ENCODE results near the gene ZNF569. TPM values are rescaled to one million over a fixed set of nuclear protein-coding genes. Genes with fewer than 3 reads are reported as not detected.

The ZNF569 gene
- 10 to 100 TPM in 5 of 8 experiments, 1 to 10 TPM in 3; 2.8 to 12.5 (median 11.3) TPM for total RNA-seq

- WGBS, 10 experiments, result 0 to 8% (median 0%) methylated on average over 1 to 7 of the region's 62 CpGs; no CpG with 5 or more reads in 4 of the 10 experiments
- Histone ChIP-seq H3K4me3 (peak within 1 kb of the TSS; percentile 78 to 100 (median 92)), H3K27ac (peak within 1 kb of the TSS; percentile 85 to 97), H3K4me1 (replicated peaks in 1 of 2) (peaks cover 8 to 21% of the 10 kb centered on the region in 2 donors)
- in situ Hi-C loops (cut with MboI; ENCODE audit: low pct_unique_long_range_greater_than_20kb in 2 of 9, low sequenced_read_pairs in 9 of 9, unreplicated experiment in 9 of 9), result no loop called here
- peak; percentile 68 to 76 (median 74) for ATAC-seq (replicated peaks in 6 of 8)
Observed at GRCh38 chr19:37466798-37467607, at the start of gene ZNF569. ZNF569 (minus strand) TSS chr19:37467444; CDS start chr19:37444921, 22,523 bp downstream.

GRCh38 chr19:37513397-37513796 lies 46.2 kb upstream of the ZNF569 start:
- whole genome bisulfite sequencing, 10 experiments, result 0 to 92% (median 67%) methylated on average over 1 to 2 of the region's 2 CpGs; no CpG with 5 or more reads in 1 of the 10 experiments
- Histone ChIP-seq H3K4me1 (replicated peaks in 1 of 2) (no peaks in the 10 kb centered on the region), H3K27ac (no peak overlapping the region), H3K4me3 (no peak overlapping the region)
- no peak for ATAC-seq (replicated peaks in 6 of 8)
- in situ Hi-C loops (cut with MboI; ENCODE audit: low pct_unique_long_range_greater_than_20kb in 2 of 9, low sequenced_read_pairs in 9 of 9, unreplicated experiment in 9 of 9), result no loop called here

GRCh38 chr19:37511821-37512220 lies 44.6 kb upstream of the ZNF569 start:
- 0 to 100% (median 90%) methylated on average over 1 to 3 of the region's 3 CpGs; no CpG with 5 or more reads in 2 of the 10 experiments for WGBS, 10 experiments
- in situ Hi-C loops (cut with MboI; ENCODE audit: low pct_unique_long_range_greater_than_20kb in 2 of 9, low sequenced_read_pairs in 9 of 9, unreplicated experiment in 9 of 9), result no loop called here
- Histone ChIP-seq H3K4me1 (replicated peaks in 1 of 2) (no peaks in the 10 kb centered on the region), H3K27ac (no peak overlapping the region), H3K4me3 (no peak overlapping the region)
- no peak for ATAC-seq (replicated peaks in 6 of 8)

GRCh38 chr19:37511186-37511585 lies 43.9 kb upstream of the ZNF569 start:
- ATAC-seq (replicated peaks in 6 of 8), result no peak
- Histone ChIP-seq H3K4me3 (no peak overlapping the region), H3K4me1 (replicated peaks in 1 of 2) (no peaks in the 10 kb centered on the region), H3K27ac (no peak overlapping the region)
- in situ Hi-C loops (cut with MboI; ENCODE audit: low pct_unique_long_range_greater_than_20kb in 2 of 9, low sequenced_read_pairs in 9 of 9, unreplicated experiment in 9 of 9), result no loop called here
- WGBS, 10 experiments, result 60 to 97% (median 80%) methylated on average over 1 to 3 of the region's 3 CpGs; no CpG with 5 or more reads in 3 of the 10 experiments

DNA sequence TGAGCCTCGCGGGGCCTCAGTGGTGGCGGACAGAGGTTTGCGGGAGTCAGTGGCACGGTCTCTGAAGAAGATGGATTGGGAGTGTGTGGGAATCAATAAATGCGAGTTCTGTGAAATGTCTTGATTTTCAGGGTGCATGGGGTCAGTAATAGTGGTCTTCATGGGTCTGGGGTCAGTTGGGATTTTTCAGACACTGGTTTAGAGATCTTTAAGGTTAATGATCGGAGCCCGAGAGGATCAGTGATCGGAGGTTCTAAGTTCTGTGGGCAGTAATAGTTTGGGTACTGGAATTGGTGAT lies 39.9 kb upstream of the ZNF569 start:
- peak overlapping the region; percentile 96 to 98 for H3K27ac ChIP-seq
- whole genome bisulfite sequencing, 10 experiments, result 0 to 31% (median 2%) methylated on average over 3 to 9 of the region's 9 CpGs; no CpG with 5 or more reads in 2 of the 10 experiments
- no peak for ATAC-seq (replicated peaks in 6 of 8)
- in situ Hi-C loops (cut with MboI; ENCODE audit: low pct_unique_long_range_greater_than_20kb in 2 of 9, low sequenced_read_pairs in 9 of 9, unreplicated experiment in 9 of 9), result no loop called here
- H3K4me1 ChIP-seq (replicated peaks in 1 of 2), result peaks cover 6 to 7% of the 10 kb centered on the region in 2 donors
- peak overlapping the region; percentile 49 to 85 (median 69) for H3K4me3 ChIP-seq

- ATAC-seq (replicated peaks in 6 of 8), result peak in 7 of 8 experiments; percentile 43 to 90 (median 86)
- H3K4me3 ChIP-seq, result peak within 1 kb of the TSS; percentile 49 to 85 (median 69)
- peak within 1 kb of the TSS; percentile 96 to 98 for H3K27ac ChIP-seq
- WGBS, 10 experiments, result 0 to 23% (median 3%) methylated on average over 2 to 27 of the region's 40 CpGs; no CpG with 5 or more reads in 1 of the 10 experiments
- in situ Hi-C loops (cut with MboI; ENCODE audit: low pct_unique_long_range_greater_than_20kb in 2 of 9, low sequenced_read_pairs in 9 of 9, unreplicated experiment in 9 of 9), result no loop called here
- peaks cover 6 to 7% of the 10 kb centered on the region in 2 donors for H3K4me1 ChIP-seq (replicated peaks in 1 of 2)
Observed at GRCh38 chr19:37506387-37507166, 39.3 kb upstream of the ZNF569 start, which contains the start of gene ZNF793. ZNF793 (plus strand) TSS chr19:37506939; CDS start chr19:37523440, 16,501 bp downstream.

DNA sequence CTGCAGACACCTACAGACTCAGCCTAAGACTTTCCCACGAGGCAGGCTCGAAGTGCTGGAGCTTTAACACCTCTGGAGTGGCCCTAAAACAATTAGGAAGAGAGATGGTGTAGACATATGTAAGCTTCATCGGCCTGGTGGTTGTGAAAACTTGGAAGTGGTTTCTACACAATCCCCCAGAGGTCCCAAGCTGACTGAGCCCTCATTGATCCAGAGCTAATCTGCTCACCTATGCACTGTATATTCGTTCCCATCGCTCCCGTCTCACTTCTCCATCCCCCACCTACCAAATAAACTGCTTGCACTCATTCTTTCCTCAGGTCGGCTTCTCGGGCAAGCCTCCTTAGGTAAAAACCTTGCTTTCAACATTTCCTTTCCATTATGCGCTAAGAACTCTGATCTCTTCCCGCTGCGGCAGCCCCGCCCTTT lies 38.7 kb upstream of the ZNF569 start:
- in situ Hi-C loops (cut with MboI; ENCODE audit: low pct_unique_long_range_greater_than_20kb in 2 of 9, low sequenced_read_pairs in 9 of 9, unreplicated experiment in 9 of 9), result no loop called here
- Histone ChIP-seq H3K4me1 (replicated peaks in 1 of 2) (peaks cover 6 to 7% of the 10 kb centered on the region in 2 donors), H3K4me3 (peak overlapping the region; percentile 49 to 85 (median 69)), H3K27ac (peak overlapping the region; percentile 96 to 98)
- 0 to 40% (median 6%) methylated on average over 2 to 9 of the region's 12 CpGs; no CpG with 5 or more reads in 3 of the 10 experiments for WGBS, 10 experiments
- ATAC-seq (replicated peaks in 6 of 8), result peak in 6 of 8 experiments; percentile 35 to 48 (median 44)

- H3K4me3 ChIP-seq, result no peak overlapping the region
- no peak for ATAC-seq (replicated peaks in 6 of 8)
- H3K27ac ChIP-seq, result no peak overlapping the region
- H3K4me1 ChIP-seq (replicated peaks in 1 of 2), result no peaks in the 10 kb centered on the region
- in situ Hi-C loops (cut with MboI; ENCODE audit: low pct_unique_long_range_greater_than_20kb in 2 of 9, low sequenced_read_pairs in 9 of 9, unreplicated experiment in 9 of 9), result no loop called here
- WGBS, 10 experiments, result 8 to 75% (median 42%) methylated on average over 1 to 3 of the region's 3 CpGs
Observed at GRCh38 chr19:37492213-37492612, 25.0 kb upstream of the ZNF569 start.

GRCh38 chr19:37484406-37485168 lies 17.3 kb upstream of the ZNF569 start:
- H3K4me1 ChIP-seq (replicated peaks in 1 of 2), result no peaks in the 10 kb centered on the region
- WGBS, 10 experiments, result 68 to 100% (median 90%) methylated on average over 3 to 8 of the region's 8 CpGs; no CpG with 5 or more reads in 1 of the 10 experiments
- in situ Hi-C loops (cut with MboI; ENCODE audit: low pct_unique_long_range_greater_than_20kb in 2 of 9, low sequenced_read_pairs in 9 of 9, unreplicated experiment in 9 of 9), result no loop called here
- no peak overlapping the region for H3K4me3 ChIP-seq
- no peak for ATAC-seq (replicated peaks in 6 of 8)
- no peak overlapping the region for H3K27ac ChIP-seq

DNA sequence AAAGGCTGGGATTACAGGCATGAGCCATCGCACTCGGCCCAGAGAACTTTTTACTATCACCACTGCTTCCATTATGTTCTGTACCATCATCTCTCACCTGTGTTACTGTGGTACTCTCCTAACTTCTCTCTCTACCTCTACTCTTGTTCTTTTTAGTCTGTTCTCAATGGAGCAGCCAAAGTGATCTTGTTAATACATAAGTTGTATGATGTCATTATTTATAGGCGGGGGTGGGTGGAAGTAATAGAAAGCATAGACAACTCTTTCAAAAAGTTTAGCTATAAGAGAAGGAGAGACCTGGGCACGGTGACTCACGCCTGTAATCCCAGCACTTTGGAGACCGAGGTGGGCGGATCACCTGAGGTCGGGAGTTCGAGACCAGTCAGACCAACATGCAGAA lies 4.9 kb upstream of the ZNF569 start:
- Histone ChIP-seq H3K4me3 (no peak overlapping the region), H3K27ac (no peak overlapping the region), H3K4me1 (replicated peaks in 1 of 2) (peaks cover 5 to 15% of the 10 kb centered on the region in 2 donors)
- in situ Hi-C loops (cut with MboI; ENCODE audit: low pct_unique_long_range_greater_than_20kb in 2 of 9, low sequenced_read_pairs in 9 of 9, unreplicated experiment in 9 of 9), result no loop called here
- ATAC-seq (replicated peaks in 6 of 8), result no peak
- 73 to 100% (median 100%) methylated on average over 1 to 7 of the region's 9 CpGs; no CpG with 5 or more reads in 1 of the 10 experiments for WGBS, 10 experiments

DNA sequence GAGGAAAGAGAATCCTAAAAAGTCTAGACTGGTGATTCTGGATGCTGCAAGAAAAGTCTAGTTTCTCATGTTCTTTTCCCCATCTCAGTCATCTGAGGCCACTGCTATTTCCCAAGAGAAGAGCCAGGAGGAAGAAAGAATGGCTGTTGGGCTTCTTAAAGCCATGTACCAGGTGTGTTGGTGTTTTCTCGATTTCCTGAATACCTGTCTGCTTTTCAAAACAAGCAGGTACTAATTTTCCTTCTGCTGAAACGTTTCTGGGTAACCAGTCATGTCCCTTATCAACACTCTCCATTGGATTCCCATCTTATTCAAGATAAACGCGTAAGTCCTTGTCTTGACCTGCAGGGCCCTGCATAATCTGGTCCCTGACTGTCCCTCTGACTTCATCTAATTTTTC lies 3.0 kb upstream of the ZNF569 start:
- Histone ChIP-seq H3K4me3 (peak overlapping the region; percentile 64 to 78 (median 73)), H3K4me1 (replicated peaks in 1 of 2) (peaks cover 8 to 21% of the 10 kb centered on the region in 2 donors), H3K27ac (no peak overlapping the region)
- no peak for ATAC-seq (replicated peaks in 6 of 8)
- 62 to 91% (median 78%) methylated on average over 3 to 4 of the region's 4 CpGs; no CpG with 5 or more reads in 1 of the 10 experiments for WGBS, 10 experiments
- in situ Hi-C loops (cut with MboI; ENCODE audit: low pct_unique_long_range_greater_than_20kb in 2 of 9, low sequenced_read_pairs in 9 of 9, unreplicated experiment in 9 of 9), result no loop called here

DNA sequence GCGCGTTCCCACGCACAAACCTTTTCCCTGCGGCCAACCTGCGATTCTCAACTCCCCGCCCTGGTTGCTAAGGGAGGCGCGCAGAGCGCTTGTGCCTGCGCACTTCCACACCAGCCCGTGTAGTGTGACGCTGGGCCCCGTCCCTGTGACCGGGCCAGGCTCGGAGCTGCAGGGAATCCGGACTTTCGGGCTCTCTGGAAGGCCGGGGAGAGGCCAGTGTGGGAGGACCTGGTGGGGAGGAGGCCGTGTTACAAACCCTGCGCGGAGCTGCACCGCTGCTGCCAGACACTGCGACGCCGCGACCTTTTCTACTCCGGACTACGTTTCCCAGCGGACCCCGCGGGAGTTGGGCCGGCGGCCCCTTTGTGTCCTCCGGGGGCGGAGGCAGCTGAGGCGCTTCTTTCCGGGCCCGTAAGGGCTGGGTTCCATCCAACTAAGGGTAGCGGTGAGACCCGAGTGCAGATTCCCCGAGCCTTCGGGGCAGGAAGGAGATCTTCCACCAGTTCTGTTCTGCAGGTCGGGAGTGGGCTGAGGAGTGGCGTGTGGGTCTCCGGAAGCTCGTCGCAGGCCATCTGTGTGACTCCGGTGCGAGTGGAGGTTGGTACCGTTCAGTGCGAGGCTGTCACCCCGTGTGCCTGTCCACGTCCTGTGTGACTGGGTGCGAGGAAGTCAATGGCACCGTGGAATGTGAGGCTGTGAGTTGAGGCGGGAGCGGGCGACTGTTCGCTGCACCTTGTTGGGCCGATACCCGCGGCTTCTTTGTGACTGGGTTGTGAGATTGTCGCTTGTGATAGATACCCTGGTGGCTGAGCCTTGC lies 1.9 kb upstream of the ZNF569 start, which contains the start of gene ZNF570:
Gene ZNF570 (plus strand): TSS at position 396 of the 817 bp plus-strand sequence. CDS start 999 bp downstream, outside the sequence.
- Histone ChIP-seq H3K27ac (peak within 1 kb of the TSS; percentile 80 to 91), H3K4me3 (peak within 1 kb of the TSS; percentile 64 to 78 (median 73)), H3K4me1 (replicated peaks in 1 of 2) (peaks cover 8 to 21% of the 10 kb centered on the region in 2 donors)
- in situ Hi-C loops (cut with MboI; ENCODE audit: low pct_unique_long_range_greater_than_20kb in 2 of 9, low sequenced_read_pairs in 9 of 9, unreplicated experiment in 9 of 9), result no loop called here
- WGBS, 10 experiments, result 0 to 5% (median 0%) methylated on average over 1 to 8 of the region's 63 CpGs; no CpG with 5 or more reads in 3 of the 10 experiments
- peak; percentile 69 to 85 (median 80) for ATAC-seq (replicated peaks in 6 of 8)

Measured in motor neuron (in vitro differentiated cells).